ENCODE measurements around the gene MFGE8.

The MFGE8 gene

DNA sequence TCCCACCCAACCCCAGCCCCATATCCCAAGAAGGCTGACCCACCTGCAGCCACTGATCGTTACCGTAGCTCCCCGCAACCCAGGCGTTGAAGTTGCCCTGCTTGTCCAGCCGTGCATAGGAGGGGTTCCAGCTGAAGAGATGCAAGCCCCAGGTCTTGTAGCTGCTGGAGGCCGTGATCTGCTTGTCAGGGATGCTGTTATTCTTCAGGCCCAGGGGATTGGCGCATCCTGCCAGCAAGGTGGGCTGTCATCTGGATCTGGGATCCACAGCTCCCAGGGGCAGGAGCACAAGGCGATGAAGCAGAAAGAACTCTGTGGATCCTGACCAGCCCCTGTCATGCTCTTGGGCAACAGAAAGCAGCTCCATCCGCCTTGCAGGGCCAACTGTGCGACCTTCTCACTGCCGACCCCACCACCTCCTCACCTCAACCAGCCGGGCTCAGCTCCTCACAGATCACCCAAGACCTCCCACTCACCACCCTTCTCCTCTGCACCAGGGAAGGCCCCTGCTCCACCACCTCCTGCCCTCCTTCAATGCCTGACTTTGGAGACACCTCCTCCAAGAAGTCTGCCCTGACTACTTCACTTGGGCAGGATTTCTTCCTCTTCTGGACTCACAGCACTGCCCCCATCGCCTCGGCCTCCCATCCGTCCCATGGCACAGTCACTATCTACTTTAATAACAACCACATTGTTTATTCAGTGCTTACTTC lies 11.5 kb downstream of the MFGE8 start:
- Histone ChIP-seq H2AFZ (ENCODE audit: low read depth, low read length) (no peak overlapping the region), H3K4me3 (ENCODE audit: insufficient read depth in 1 of 2, low read depth in 1 of 2, low read length in 2 of 2) (no peak overlapping the region), H2BK15ac (ENCODE audit: low read depth, poor library complexity, severe bottlenecking) (no peak overlapping the region), H3K27ac (ENCODE audit: low read length, poor library complexity, severe bottlenecking) (no peak overlapping the region), H3K9ac (ENCODE audit: low read length) (no peak overlapping the region), H2AK5ac (ENCODE audit: low read length, severe bottlenecking) (no peak overlapping the region), H4K91ac (ENCODE audit: low read length) (peak overlapping the region; percentile 22), H3K23ac (ENCODE audit: low read length in 2 of 2) (no peak overlapping the region), H3K27me3 (ENCODE audit: control insufficient read depth in 1 of 2, insufficient read depth in 1 of 2, low read length in 2 of 2) (no peaks in the 10 kb centered on the region), H3K36me3 (ENCODE audit: control insufficient read depth in 1 of 2, insufficient read depth in 2 of 2, low read depth in 1 of 2, low read length in 2 of 2) (peaks cover 47 to 60% of the 10 kb centered on the region in 2 experiments), H3K79me1 (replicated peaks; ENCODE audit: low read length, poor library complexity, severe bottlenecking) (peaks cover 17% of the 10 kb centered on the region), H3K4me2 (ENCODE audit: low read length, poor library complexity, severe bottlenecking) (no peak overlapping the region), H3K9me3 (ENCODE audit: control insufficient read depth, low read length) (no peaks in the 10 kb centered on the region), H4K8ac (ENCODE audit: low read length) (no peak overlapping the region), H2BK12ac (ENCODE audit: low read length in 2 of 2) (no peak overlapping the region), H2BK120ac (ENCODE audit: low read depth, low read length) (no peak overlapping the region), H3K4ac (ENCODE audit: low read depth in 1 of 2, low read length in 2 of 2) (no peak overlapping the region), H2BK5ac (ENCODE audit: low read depth, low read length, poor library complexity, severe bottlenecking) (no peak overlapping the region), H3K14ac (ENCODE audit: low read length in 2 of 2) (no peak overlapping the region), H3K4me1 (ENCODE audit: control insufficient read depth, insufficient read depth, low read depth, low read length) (peaks cover 21% of the 10 kb centered on the region), H3K18ac (ENCODE audit: low read depth in 1 of 2, low read length in 2 of 2) (no peak overlapping the region)
- DNase-seq: no peak
- 94% methylated on average over 15 of the region's 15 CpGs for WGBS

DNA sequence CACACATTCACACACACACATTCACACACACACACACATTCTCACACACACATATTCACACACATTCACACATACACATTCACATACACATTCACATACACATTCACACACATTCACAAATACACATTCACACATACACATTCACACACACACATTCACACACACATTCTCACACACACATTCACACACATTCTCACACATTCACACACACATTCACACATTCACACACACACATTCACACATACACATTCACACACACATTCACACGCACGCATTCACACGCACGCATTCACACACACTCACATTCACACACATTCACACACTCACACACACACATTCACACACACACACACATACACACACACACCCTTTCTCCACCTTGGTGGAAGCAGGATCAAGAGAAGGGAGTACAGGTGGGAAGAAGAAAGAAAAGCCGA lies 12.2 kb downstream of the MFGE8 start:
- no peak overlapping the region for H4K91ac ChIP-seq (ENCODE audit: low read length)
- peaks cover 0 to 3% of the 10 kb centered on the region in 2 experiments for H3K27me3 ChIP-seq (ENCODE audit: control insufficient read depth in 1 of 2, insufficient read depth in 1 of 2, low read length in 2 of 2)
- no peak overlapping the region for H2AFZ ChIP-seq (ENCODE audit: low read depth, low read length)
- no peak for DNase-seq
- H3K14ac ChIP-seq (ENCODE audit: low read length in 2 of 2): peak overlapping the region in 1 of 2 experiments; percentile 20
- H3K4me2 ChIP-seq (ENCODE audit: low read length, poor library complexity, severe bottlenecking): no peak overlapping the region
- H2BK5ac ChIP-seq (ENCODE audit: low read depth, low read length, poor library complexity, severe bottlenecking): no peak overlapping the region
- no peak overlapping the region for H2BK15ac ChIP-seq (ENCODE audit: low read depth, poor library complexity, severe bottlenecking)
- H3K4me3 ChIP-seq (ENCODE audit: insufficient read depth in 1 of 2, low read depth in 1 of 2, low read length in 2 of 2): no peak overlapping the region
- peaks cover 22% of the 10 kb centered on the region for H3K4me1 ChIP-seq (ENCODE audit: control insufficient read depth, insufficient read depth, low read depth, low read length)
- no peak overlapping the region for H3K27ac ChIP-seq (ENCODE audit: low read length, poor library complexity, severe bottlenecking)
- H2BK12ac ChIP-seq (ENCODE audit: low read length in 2 of 2): peak overlapping the region in 1 of 2 experiments; percentile 22
- H2AK5ac ChIP-seq (ENCODE audit: low read length, severe bottlenecking): no peak overlapping the region
- no peak overlapping the region for H4K8ac ChIP-seq (ENCODE audit: low read length)
- no peak overlapping the region for H3K9ac ChIP-seq (ENCODE audit: low read length)
- H3K36me3 ChIP-seq (ENCODE audit: control insufficient read depth in 1 of 2, insufficient read depth in 2 of 2, low read depth in 1 of 2, low read length in 2 of 2): peaks cover 40 to 58% of the 10 kb centered on the region in 2 experiments
- H2BK120ac ChIP-seq (ENCODE audit: low read depth, low read length): no peak overlapping the region
- no peaks in the 10 kb centered on the region for H3K9me3 ChIP-seq (ENCODE audit: control insufficient read depth, low read length)
- no peak overlapping the region for H3K4ac ChIP-seq (ENCODE audit: low read depth in 1 of 2, low read length in 2 of 2)
- H3K23ac ChIP-seq (ENCODE audit: low read length in 2 of 2): no peak overlapping the region
- no peak overlapping the region for H3K18ac ChIP-seq (ENCODE audit: low read depth in 1 of 2, low read length in 2 of 2)
- peaks cover 14% of the 10 kb centered on the region for H3K79me1 ChIP-seq (replicated peaks; ENCODE audit: low read length, poor library complexity, severe bottlenecking)
- 75% methylated on average over 4 of the region's 5 CpGs for WGBS

DNA sequence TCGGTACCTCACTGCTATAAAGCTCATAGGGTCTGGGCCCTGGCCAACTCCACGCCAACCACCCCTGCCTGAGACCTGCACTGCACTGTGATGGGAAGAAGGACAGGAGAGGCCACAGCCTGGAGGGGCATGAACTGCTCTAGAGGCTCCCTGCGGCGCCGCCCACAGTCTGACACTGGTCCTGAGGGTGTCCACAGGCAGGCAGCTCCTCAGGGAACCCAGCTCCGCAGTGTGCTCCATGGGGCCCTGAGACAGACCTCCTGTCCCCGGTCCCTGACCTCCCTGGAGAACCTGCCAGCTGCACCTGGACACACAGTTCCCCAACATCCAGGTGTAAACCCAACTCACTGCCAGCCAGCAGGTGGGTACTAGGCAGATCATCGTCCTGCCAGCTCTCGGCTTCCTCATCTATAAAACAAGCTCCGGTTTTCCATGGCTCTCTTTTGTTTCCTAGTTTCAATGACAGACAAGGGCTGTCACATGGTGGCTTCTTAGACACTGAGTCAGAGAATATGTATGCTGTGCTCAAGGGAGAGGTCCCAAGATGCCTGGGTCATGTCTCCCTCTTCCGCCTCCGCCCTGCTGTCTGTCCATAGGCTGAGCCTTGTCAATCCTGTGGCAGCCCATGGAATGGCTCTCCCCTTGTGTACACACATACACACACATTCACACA lies 12.7 kb downstream of the MFGE8 start:
- peak overlapping the region; percentile 55 for H4K91ac ChIP-seq (ENCODE audit: low read length)
- H2BK12ac ChIP-seq (ENCODE audit: low read length in 2 of 2): peak overlapping the region; percentile 22 to 40
- DNase-seq: peak; percentile 81
- no peak overlapping the region for H2BK120ac ChIP-seq (ENCODE audit: low read depth, low read length)
- H3K9ac ChIP-seq (ENCODE audit: low read length): no peak overlapping the region
- peaks cover 11% of the 10 kb centered on the region for H3K79me1 ChIP-seq (replicated peaks; ENCODE audit: low read length, poor library complexity, severe bottlenecking)
- H3K27ac ChIP-seq (ENCODE audit: low read length, poor library complexity, severe bottlenecking): no peak overlapping the region
- no peak overlapping the region for H3K23ac ChIP-seq (ENCODE audit: low read length in 2 of 2)
- no peak overlapping the region for H3K4me3 ChIP-seq (ENCODE audit: insufficient read depth in 1 of 2, low read depth in 1 of 2, low read length in 2 of 2)
- no peak overlapping the region for H3K4me2 ChIP-seq (ENCODE audit: low read length, poor library complexity, severe bottlenecking)
- H2AFZ ChIP-seq (ENCODE audit: low read depth, low read length): no peak overlapping the region
- H3K4me1 ChIP-seq (ENCODE audit: control insufficient read depth, insufficient read depth, low read depth, low read length): peaks cover 25% of the 10 kb centered on the region
- H4K8ac ChIP-seq (ENCODE audit: low read length): peak overlapping the region; percentile 0
- H3K9me3 ChIP-seq (ENCODE audit: control insufficient read depth, low read length): no peaks in the 10 kb centered on the region
- H2BK5ac ChIP-seq (ENCODE audit: low read depth, low read length, poor library complexity, severe bottlenecking): no peak overlapping the region
- peaks cover 3 to 7% of the 10 kb centered on the region in 2 experiments for H3K27me3 ChIP-seq (ENCODE audit: control insufficient read depth in 1 of 2, insufficient read depth in 1 of 2, low read length in 2 of 2)
- peak overlapping the region; percentile 25 to 37 for H3K4ac ChIP-seq (ENCODE audit: low read depth in 1 of 2, low read length in 2 of 2)
- H2AK5ac ChIP-seq (ENCODE audit: low read length, severe bottlenecking): no peak overlapping the region
- peak overlapping the region in 1 of 2 experiments; percentile 58 for H3K14ac ChIP-seq (ENCODE audit: low read length in 2 of 2)
- no peak overlapping the region for H2BK15ac ChIP-seq (ENCODE audit: low read depth, poor library complexity, severe bottlenecking)
- H3K36me3 ChIP-seq (ENCODE audit: control insufficient read depth in 1 of 2, insufficient read depth in 2 of 2, low read depth in 1 of 2, low read length in 2 of 2): peaks cover 35 to 54% of the 10 kb centered on the region in 2 experiments
- WGBS: 80% methylated on average over 12 of the region's 12 CpGs
- H3K18ac ChIP-seq (ENCODE audit: low read depth in 1 of 2, low read length in 2 of 2): no peak overlapping the region

DNA sequence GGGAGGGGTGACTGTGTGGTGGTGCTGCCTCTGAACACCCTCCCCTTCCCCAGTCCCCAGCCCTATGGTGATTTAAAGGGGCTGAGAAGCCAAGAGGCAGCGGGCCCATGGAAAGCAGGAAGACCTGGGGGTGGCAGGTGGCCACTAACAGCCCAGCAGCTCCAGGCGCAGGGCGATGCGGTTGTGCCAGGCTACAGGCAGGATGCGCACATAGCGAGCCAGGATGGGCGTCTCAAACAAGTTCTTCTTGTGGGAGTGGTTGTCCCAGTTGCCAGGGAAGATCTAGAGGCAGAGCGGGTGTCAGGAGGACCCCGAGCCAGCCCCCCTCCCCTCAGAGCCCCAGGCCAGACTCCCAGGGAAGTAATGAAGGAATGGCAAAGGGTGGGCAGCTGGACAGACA lies 13.9 kb downstream of the MFGE8 start:
- 96% methylated on average over 8 of the region's 9 CpGs for WGBS
- H3K4ac ChIP-seq (ENCODE audit: low read depth in 1 of 2, low read length in 2 of 2): no peak overlapping the region
- no peak overlapping the region for H3K4me3 ChIP-seq (ENCODE audit: insufficient read depth in 1 of 2, low read depth in 1 of 2, low read length in 2 of 2)
- H3K18ac ChIP-seq (ENCODE audit: low read depth in 1 of 2, low read length in 2 of 2): no peak overlapping the region
- no peak overlapping the region for H2BK15ac ChIP-seq (ENCODE audit: low read depth, poor library complexity, severe bottlenecking)
- no peak overlapping the region for H3K9ac ChIP-seq (ENCODE audit: low read length)
- H4K8ac ChIP-seq (ENCODE audit: low read length): no peak overlapping the region
- H2AK5ac ChIP-seq (ENCODE audit: low read length, severe bottlenecking): no peak overlapping the region
- no peak overlapping the region for H4K91ac ChIP-seq (ENCODE audit: low read length)
- H3K23ac ChIP-seq (ENCODE audit: low read length in 2 of 2): no peak overlapping the region
- peaks cover 33 to 50% of the 10 kb centered on the region in 2 experiments for H3K36me3 ChIP-seq (ENCODE audit: control insufficient read depth in 1 of 2, insufficient read depth in 2 of 2, low read depth in 1 of 2, low read length in 2 of 2)
- no peak overlapping the region for H3K4me2 ChIP-seq (ENCODE audit: low read length, poor library complexity, severe bottlenecking)
- peaks cover 9% of the 10 kb centered on the region for H3K79me1 ChIP-seq (replicated peaks; ENCODE audit: low read length, poor library complexity, severe bottlenecking)
- no peak overlapping the region for H2BK12ac ChIP-seq (ENCODE audit: low read length in 2 of 2)
- H2AFZ ChIP-seq (ENCODE audit: low read depth, low read length): no peak overlapping the region
- H3K4me1 ChIP-seq (ENCODE audit: control insufficient read depth, insufficient read depth, low read depth, low read length): peaks cover 35% of the 10 kb centered on the region
- no peak overlapping the region for H2BK5ac ChIP-seq (ENCODE audit: low read depth, low read length, poor library complexity, severe bottlenecking)
- H2BK120ac ChIP-seq (ENCODE audit: low read depth, low read length): no peak overlapping the region
- peaks cover 9 to 18% of the 10 kb centered on the region in 2 experiments for H3K27me3 ChIP-seq (ENCODE audit: control insufficient read depth in 1 of 2, insufficient read depth in 1 of 2, low read length in 2 of 2)
- no peak for DNase-seq
- no peaks in the 10 kb centered on the region for H3K9me3 ChIP-seq (ENCODE audit: control insufficient read depth, low read length)
- H3K27ac ChIP-seq (ENCODE audit: low read length, poor library complexity, severe bottlenecking): no peak overlapping the region
- H3K14ac ChIP-seq (ENCODE audit: low read length in 2 of 2): no peak overlapping the region
